HG02623 (cell line): ENCODE data around the gene ASCL5.
"Not testable (repeated sequence)": the region's sequence is repeated elsewhere in the genome, so short reads cannot be mapped to it uniquely, and the experiment has no call there.

Experiments
- ATAC-seq: cut with Tn5 transposase; IDR thresholded peaks from one replicate; pipeline ENCODE4 v1.9.1; 2021; ENCODE audit warnings: moderate library complexity; ENCODE audit not compliant: unreplicated experiment

The ASCL5 gene

GRCh38 chr1:201126832-201127754 lies at the start of gene ASCL5:
TSS of gene ASCL5 (minus strand) at chr1:201127184. CDS start at chr1:201115372, 11,812 bp downstream.
- ATAC-seq: no peak

- no peak for ATAC-seq
Measured at GRCh38 chr1:201175820-201176500, 49.0 kb upstream of the ASCL5 start.

GRCh38 chr1:201173736-201174135 lies 46.8 kb upstream of the ASCL5 start:
- no peak for ATAC-seq

- ATAC-seq: no peak
Measured at GRCh38 chr1:201172999-201173610, 46.1 kb upstream of the ASCL5 start.

- ATAC-seq: no peak
Measured at GRCh38 chr1:201172326-201172725, 45.3 kb upstream of the ASCL5 start.

GRCh38 chr1:201171063-201172036 lies 44.4 kb upstream of the ASCL5 start:
- peak; percentile 32 for ATAC-seq

GRCh38 chr1:201170533-201171062 lies 43.6 kb upstream of the ASCL5 start:
- peak; percentile 94 for ATAC-seq

GRCh38 chr1:201169971-201170532 lies 43.1 kb upstream of the ASCL5 start:
- no peak for ATAC-seq

- ATAC-seq: no peak
Measured at GRCh38 chr1:201169203-201169602, 42.2 kb upstream of the ASCL5 start.

- no peak for ATAC-seq
Measured at GRCh38 chr1:201167041-201167991, 40.3 kb upstream of the ASCL5 start.

GRCh38 chr1:201164645-201165044 lies 37.7 kb upstream of the ASCL5 start:
- ATAC-seq: no peak

- no peak for ATAC-seq
Measured at GRCh38 chr1:201163707-201164106, 36.7 kb upstream of the ASCL5 start.

GRCh38 chr1:201163036-201163435 lies 36.1 kb upstream of the ASCL5 start:
- ATAC-seq: not testable (repeated sequence)

- no peak for ATAC-seq
Measured at GRCh38 chr1:201157949-201158348, 31.0 kb upstream of the ASCL5 start.

GRCh38 chr1:201156819-201157218 lies 29.8 kb upstream of the ASCL5 start:
- no peak for ATAC-seq

- no peak for ATAC-seq
Measured at GRCh38 chr1:201156346-201156745, 29.4 kb upstream of the ASCL5 start.

- ATAC-seq: no peak
Measured at GRCh38 chr1:201155354-201155753, 28.4 kb upstream of the ASCL5 start.

GRCh38 chr1:201154389-201155165 lies 27.6 kb upstream of the ASCL5 start, which contains the start of gene TMEM9:
TSS of gene TMEM9 (minus strand) at chr1:201154474. CDS start at chr1:201153923, 551 bp downstream.
- peak; percentile 96 for ATAC-seq
